ENCODE data around the gene ACADVL. TPM values are rescaled to one million over a fixed set of nuclear protein-coding genes. Genes with fewer than 3 reads are reported as not detected.

Gene ACADVL
- total and polyA plus RNA-seq, 2 of the 4 experiments (the other 2 are of a cell fraction) = 139 to 752 TPM

GRCh38 chr17:7229504-7229903, 9.8 kb downstream of the ACADVL start:
- ChIA-PET POLR2A (ENCODE audit: unreplicated experiment) (interaction anchor here (1.3 kb wide), 1 partner anchor 10 kb away, joined by 4 read pairs; the partner anchor contains the start of genes ACADVL and DLG4), CTCF (no interaction called here)
- H3K4me3 ChIP-seq (ENCODE audit: insufficient read depth, low read depth, low read length) = no peak overlapping the region
- H4K91ac ChIP-seq (ENCODE audit: insufficient read depth, low read depth, low read length) = no peak overlapping the region
- peaks cover 8 to 75% of the 10 kb centered on the region in 2 experiments; a peak in 3 of 4 replicates for H3K79me1 ChIP-seq (ENCODE audit: low read depth in 1 of 2, low read length in 2 of 2)
- 91% methylated on average over 11 of the region's 19 CpGs; no CpG with 5 or more reads in 1 of the 2 experiments for WGBS, 2 experiments (ENCODE audit: extremely low coverage in 2 of 2, insufficient read length in 1 of 2)
- H2BK5ac ChIP-seq (ENCODE audit: low read depth, low read length, poor library complexity, severe bottlenecking) = no peak overlapping the region
- intact Hi-C loops (cut with micrococcal nuclease) (no loop called here), in situ Hi-C loops (cut with MboI; ENCODE audit: low sequenced_read_pairs) (loop anchor here (25.0 kb wide), 1 partner anchor 933 kb away; the partner anchor contains the start of genes PER1 and VAMP2), dilution Hi-C loops (cut with HindIII; ENCODE audit: low sequenced_read_pairs, unreplicated experiment) (no loop called here)
- no peak overlapping the region for H3K14ac ChIP-seq (replicated peaks; ENCODE audit: low read depth, low read length)
- no peak overlapping the region for H2BK15ac ChIP-seq (ENCODE audit: low read depth, low read length)
- no peak overlapping the region for H3K9ac ChIP-seq (ENCODE audit: low read depth, low read length)
- no peak overlapping the region for H4K8ac ChIP-seq (ENCODE audit: low read depth in 2 of 2, low read length in 2 of 2)
- no peak overlapping the region for H2AK5ac ChIP-seq (ENCODE audit: low read depth, low read length)
- H3K56ac ChIP-seq (ENCODE audit: extremely low read depth, insufficient read depth, low read length) = no peak overlapping the region
- no peak overlapping the region for H3K4ac ChIP-seq (ENCODE audit: low read depth, low read length)
- H3K18ac ChIP-seq (ENCODE audit: low read depth, low read length) = no peak overlapping the region
- peaks cover 55% of the 10 kb centered on the region for H3K36me3 ChIP-seq (ENCODE audit: control insufficient read depth, insufficient read depth, low read length)
- peaks cover 31% of the 10 kb centered on the region for H4K20me1 ChIP-seq (ENCODE audit: insufficient read depth, low read length)
- ATAC-seq (ENCODE audit: low read depth) (no peak), DNase-seq (no peak)
- H3K23ac ChIP-seq (ENCODE audit: low read depth, low read length) = no peak overlapping the region
- no peak for TF ChIP-seq FOS (IDR thresholded peaks at IDR 0.05; ENCODE audit: low read depth, low read length)
- TF ChIP-seq USF2 (IDR thresholded peaks at IDR 0.05; ENCODE audit: low read depth, low read length) = no peak
- TF ChIP-seq ELK1 (IDR thresholded peaks at IDR 0.05; ENCODE audit: borderline replicate concordance, low read depth, low read length) = no peak
- TF ChIP-seq CTCF (conservative IDR thresholded peaks at IDR 0.05; ENCODE audit: low read depth, low read length) = no peak
- no peak for TF ChIP-seq MXI1 (IDR thresholded peaks at IDR 0.05; ENCODE audit: borderline replicate concordance, low read depth, low read length)
- no peak for TF ChIP-seq MAFK (IDR thresholded peaks at IDR 0.05; ENCODE audit: low read depth, low read length)
- no peak for TF ChIP-seq RFX5 (IDR thresholded peaks at IDR 0.05; ENCODE audit: low read depth, low read length)
- no peak for TF ChIP-seq MAZ (IDR thresholded peaks at IDR 0.05; ENCODE audit: borderline replicate concordance, low read depth, low read length)
- TF ChIP-seq CHD1 (IDR thresholded peaks at IDR 0.05; ENCODE audit: low read depth, low read length) = no peak
- no peak for TF ChIP-seq RAD21 (IDR thresholded peaks at IDR 0.05; ENCODE audit: low read length)
- TF ChIP-seq RCOR1 (IDR thresholded peaks at IDR 0.05; ENCODE audit: insufficient replicate concordance, low read length) = no peak
- H2AFZ ChIP-seq (replicated peaks; ENCODE audit: low read length, poor library complexity) = no peak overlapping the region
- no TSS peak for BruUV-seq (replicated peaks)
- H3K4me2 ChIP-seq (ENCODE audit: low read depth, low read length) = no peak overlapping the region
- H3K9me3 ChIP-seq (ENCODE audit: control insufficient read depth, insufficient read depth, low read length) = no peaks in the 10 kb centered on the region
- peaks cover under 1% of the 10 kb centered on the region for H3K4me1 ChIP-seq (ENCODE audit: control insufficient read depth, insufficient read depth, low read length)
- peaks cover 6% of the 10 kb centered on the region for H3K9me1 ChIP-seq (ENCODE audit: insufficient read depth, low read length)
- no peak overlapping the region for H2BK120ac ChIP-seq (ENCODE audit: low read depth, low read length)
- no peak overlapping the region for H4K5ac ChIP-seq (ENCODE audit: low read depth, low read length)
- H3K27ac ChIP-seq (ENCODE audit: insufficient read depth, low read length) = no peak overlapping the region
- no peak overlapping the region for H2AK9ac ChIP-seq (replicated peaks; ENCODE audit: low read depth, low read length, poor library complexity)
- no peak overlapping the region for H2BK20ac ChIP-seq (ENCODE audit: low read depth, low read length)
- no peaks in the 10 kb centered on the region for H3K27me3 ChIP-seq (ENCODE audit: control insufficient read depth, insufficient read depth, low read length)

All from IMR-90 (cell line).